T-helper 1 cell (primary cell): ENCODE data around the gene TMEM256.
A peak's percentile ranks its signal among the peaks of the same experiment; 100 is the strongest.
"Not testable (repeated sequence)": the region's sequence is repeated elsewhere in the genome, so short reads cannot be mapped to it uniquely, and the experiment has no call there.

Experiments used
- DNase-seq, 5 donors: peaks; one replicate each; pipeline ENCODE4 v3.0.0-alpha.2; 2012 to 2020

TMEM256 gene

DNA sequence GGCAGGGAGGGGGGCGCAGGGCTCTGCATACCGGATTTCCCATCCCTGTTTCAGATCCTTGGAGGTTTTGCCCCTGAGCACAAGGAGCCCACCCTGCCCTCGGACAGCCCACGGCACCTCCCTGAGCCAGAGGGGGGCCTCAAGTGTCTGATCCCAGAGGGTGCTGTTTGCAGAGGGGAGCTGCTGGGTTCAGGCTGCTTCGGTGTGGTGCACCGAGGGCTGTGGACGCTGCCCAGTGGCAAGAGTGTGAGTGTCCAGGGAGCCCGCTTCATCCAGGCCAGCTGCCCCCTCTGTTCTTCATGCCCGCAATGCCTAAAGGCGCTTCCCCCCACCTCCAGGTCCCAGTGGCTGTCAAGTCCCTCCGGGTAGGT lies 20.5 kb downstream of the TMEM256 start:
- no peak for DNase-seq

DNA sequence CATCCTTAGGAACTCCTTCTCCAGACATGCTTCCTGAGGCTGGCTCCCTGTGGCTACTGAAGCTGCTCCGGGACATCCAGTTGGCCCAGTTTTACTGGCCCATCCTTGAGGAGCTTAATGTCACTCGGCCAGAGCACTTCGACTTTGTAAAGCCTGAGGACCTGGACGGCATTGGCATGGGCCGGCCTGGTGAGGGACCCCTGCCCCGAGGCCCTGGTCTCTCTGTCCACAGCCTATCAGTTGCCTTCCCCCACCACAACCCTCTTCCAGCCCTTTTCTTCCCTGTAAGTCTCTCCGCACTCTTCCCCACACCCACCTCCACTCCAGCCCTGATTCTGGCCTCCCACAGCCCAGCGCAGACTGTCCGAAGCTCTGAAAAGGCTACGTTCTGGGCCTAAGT lies 21.0 kb downstream of the TMEM256 start:
- no peak for DNase-seq

DNA sequence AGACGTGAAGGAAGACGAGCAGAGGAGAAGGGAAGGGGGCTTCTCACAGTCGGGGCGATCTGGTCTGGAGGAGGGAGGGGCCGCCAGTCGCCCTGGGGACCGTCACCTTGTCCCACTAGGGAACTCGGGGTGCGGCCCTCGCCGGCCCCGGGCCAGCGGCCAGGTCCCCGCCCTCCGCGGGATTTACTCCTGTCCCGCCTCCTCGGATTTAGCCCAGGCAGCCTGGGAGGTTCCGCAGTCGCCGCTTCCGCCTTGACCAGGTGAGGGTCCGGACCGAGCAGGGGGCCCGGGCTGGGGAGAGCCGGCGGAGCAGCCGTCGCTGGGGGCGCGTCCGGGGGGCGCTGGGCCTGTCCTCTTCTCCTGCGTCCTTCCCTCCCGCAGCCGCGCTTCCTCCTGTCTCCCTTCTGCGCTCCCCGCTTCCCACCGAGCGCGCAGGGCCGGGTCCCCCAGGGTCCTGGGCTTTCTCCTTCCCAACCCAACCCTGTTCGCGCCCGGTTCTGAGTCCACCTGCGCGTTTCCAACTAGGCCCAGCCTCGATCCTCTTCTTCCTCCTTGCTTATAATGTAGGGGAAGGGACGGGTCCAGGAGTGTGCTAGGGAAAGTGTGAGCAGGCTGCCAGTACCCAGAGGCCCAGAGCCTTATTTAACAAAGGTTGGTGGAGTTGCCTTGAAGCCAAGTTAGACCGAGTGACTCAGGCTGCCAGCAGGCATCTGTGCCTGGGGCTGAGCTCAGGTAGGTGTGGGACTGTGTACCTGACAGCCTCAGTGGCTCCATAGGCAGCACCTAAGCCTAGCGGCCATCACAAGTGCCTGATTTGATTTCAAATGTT lies 22.8 kb downstream of the TMEM256 start, which contains the start of gene TNK1:
TSS of gene TNK1 (plus strand) at position 235 of the 829 bp plus-strand sequence. CDS start 1,838 bp downstream, outside the sequence.
- DNase-seq = no peak

DNA sequence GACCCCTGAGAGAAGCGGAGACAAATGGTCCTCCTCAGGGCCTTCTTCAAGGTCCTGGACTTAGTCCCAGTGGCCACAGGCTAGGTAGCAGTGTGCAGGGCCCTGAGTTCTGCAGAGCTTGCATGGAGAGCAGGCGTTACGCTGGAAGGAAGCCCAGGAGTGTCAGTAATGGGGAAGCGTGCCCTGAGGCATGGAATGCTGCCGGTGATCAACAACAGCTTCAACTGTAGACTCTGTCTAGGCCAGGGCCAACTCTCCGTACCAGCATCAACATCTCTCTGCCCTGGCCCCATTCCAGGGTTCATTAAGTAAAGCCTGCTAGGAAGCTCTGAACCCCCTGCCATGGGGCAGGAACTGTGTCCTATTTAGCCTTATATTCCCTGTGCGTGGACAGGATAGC lies 23.6 kb downstream of the TMEM256 start:
- DNase-seq = no peak

GRCh38 chr17:7379134-7379533 lies 24.8 kb downstream of the TMEM256 start:
- no peak for DNase-seq

DNA sequence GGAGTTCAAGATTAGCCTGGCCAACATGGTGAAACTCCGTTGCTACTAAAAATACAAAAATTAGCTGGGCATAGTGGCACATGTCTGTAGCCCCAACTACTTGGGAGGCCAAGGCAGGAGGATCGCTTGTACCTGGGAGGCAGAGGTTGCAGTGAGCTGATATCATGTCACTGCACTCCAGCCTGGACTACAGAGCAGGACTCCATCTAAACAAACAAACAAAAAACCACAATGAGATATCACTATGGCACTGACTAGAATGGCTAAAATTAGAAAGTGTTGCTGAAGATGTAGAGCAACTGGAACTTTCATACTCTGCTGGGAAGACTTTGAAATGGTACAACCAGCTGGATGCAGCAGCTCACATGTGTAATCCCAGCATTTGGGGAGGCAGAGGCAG lies 29.5 kb downstream of the TMEM256 start:
- no peak for DNase-seq

- no peak for DNase-seq
These were observed 33.0 kb downstream of the TMEM256 start for GRCh38 chr17:7370853-7371252.

- no peak for DNase-seq
These were observed 34.1 kb downstream of the TMEM256 start for GRCh38 chr17:7369825-7370224.

DNA sequence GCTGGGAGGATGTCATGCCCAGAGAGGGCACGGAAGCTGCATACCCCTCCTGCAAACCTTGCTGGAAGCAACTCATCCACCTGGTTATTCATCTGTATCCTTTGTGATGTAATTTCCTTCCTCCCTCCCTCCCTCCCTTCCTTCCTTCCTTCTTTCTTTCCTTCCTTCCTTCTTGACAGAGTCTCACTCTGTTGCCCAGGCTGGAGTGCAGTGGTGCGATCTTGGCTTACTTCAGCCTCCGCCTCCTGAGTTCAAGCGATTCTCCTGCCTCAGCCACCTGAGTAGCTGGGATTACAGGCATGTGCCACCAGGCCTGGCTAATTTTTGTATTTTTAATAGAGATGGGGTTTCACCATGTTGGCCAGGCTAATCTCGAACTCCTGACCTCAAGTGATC lies 35.3 kb downstream of the TMEM256 start:
- DNase-seq = not testable (repeated sequence)

DNA sequence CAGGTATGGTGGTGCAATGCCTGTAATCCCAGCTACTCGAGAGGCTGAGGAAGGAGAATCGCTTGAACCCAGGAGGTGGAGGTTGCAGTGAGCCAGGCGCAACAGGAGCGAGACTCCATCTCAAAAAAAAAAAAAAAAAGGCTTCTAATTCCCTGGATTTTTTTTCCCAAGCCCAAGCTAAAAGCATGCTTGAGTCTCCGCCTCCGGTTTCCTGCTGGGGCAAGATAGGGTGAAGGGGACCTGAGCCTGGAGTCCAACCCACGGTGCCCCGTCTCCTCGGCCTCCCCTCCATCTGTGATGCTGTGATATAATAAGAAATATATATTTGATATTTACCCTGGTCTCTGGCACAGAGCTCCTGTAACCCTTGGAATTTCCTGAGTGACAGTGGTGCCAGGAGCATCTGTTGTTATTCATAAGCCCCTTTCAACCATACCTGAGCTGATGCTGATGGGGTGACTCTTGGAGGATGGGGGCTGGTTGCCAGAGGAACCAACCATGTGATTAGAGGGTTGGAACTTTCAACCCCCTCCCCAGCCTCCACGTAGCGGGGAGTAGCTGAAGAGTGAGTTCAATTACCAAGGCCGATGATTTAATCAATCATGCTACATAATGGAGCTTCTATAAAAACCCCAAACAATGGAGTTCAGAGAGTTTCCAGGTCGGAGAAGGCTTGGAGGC lies 35.8 kb downstream of the TMEM256 start:
- no peak for DNase-seq

- no peak for DNase-seq
These were observed 36.8 kb downstream of the TMEM256 start for GRCh38 chr17:7367083-7367482.

- DNase-seq = not testable (repeated sequence)
These were observed 37.9 kb downstream of the TMEM256 start for GRCh38 chr17:7365963-7366362.

DNA sequence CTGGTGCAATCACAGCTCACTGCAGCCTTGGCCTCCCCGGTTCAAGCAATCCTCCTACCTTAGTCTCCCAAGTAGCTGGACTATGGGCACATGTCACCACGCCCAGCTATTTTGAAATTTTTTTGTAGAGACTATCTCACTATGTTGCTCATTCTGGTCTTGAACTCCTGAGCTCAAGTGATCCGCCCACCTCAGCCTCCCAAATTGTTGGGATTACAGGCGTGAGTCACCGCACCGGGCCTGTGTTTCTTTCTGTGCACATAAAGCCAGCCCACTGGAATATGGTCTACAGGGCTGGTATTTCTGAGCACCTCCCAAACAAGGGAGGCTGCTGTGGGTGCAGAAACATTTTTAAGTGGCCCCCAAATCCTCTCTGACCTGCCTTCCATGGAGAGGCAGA lies 40.6 kb downstream of the TMEM256 start:
- no peak for DNase-seq

- DNase-seq = no peak
These were observed 42.0 kb downstream of the TMEM256 start for GRCh38 chr17:7361906-7362305.

- no peak for DNase-seq
These were observed 46.5 kb downstream of the TMEM256 start for GRCh38 chr17:7357381-7357780.

- DNase-seq = no peak
These were observed 47.1 kb downstream of the TMEM256 start for GRCh38 chr17:7356756-7357155.

DNA sequence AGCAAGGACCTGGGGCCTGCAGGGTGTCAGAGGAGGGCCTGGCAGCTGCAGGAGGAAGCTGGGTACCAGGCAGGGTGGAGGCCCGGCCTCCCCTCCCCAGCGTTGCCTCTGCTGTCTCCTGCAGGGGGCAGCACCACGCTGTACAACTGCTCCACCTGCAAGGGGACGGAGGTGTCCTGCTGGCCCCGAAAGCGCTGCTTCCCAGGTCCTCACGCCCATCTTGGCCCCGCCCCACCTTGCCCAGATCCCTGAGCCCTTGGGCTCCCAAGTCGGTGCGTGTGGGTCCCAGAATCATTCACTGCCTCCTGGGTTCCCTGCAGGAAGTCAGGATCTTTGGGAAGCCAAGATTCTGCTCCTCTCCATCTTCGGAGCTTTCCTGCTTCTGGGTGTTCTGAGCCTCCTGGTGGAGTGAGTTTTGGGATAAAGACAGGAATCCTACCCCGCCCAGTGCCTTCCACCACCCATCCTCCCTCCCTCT lies 47.8 kb downstream of the TMEM256 start:
- DNase-seq = peak; percentile 60 to 85 (median 77)

DNA sequence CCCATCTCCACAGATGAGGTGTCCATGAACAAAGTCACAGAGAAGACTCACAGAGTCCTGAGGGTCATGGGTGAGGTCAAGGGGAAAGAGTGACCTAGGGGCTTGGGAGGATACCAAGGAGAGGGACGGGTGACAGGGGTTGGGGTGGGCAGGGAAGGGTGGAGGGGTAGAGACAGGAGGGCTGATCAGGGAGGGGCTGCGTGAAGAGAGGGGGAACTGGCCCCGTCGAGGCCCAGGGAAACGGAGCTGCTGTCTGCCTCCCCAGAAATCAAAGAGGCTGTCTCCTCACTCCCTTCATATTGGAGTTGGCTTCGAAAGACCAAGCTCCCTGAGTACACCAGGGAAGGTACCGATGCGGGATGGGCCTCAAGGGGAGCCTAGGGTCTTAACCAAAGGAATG lies 48.3 kb downstream of the TMEM256 start:
- DNase-seq = no peak

DNA sequence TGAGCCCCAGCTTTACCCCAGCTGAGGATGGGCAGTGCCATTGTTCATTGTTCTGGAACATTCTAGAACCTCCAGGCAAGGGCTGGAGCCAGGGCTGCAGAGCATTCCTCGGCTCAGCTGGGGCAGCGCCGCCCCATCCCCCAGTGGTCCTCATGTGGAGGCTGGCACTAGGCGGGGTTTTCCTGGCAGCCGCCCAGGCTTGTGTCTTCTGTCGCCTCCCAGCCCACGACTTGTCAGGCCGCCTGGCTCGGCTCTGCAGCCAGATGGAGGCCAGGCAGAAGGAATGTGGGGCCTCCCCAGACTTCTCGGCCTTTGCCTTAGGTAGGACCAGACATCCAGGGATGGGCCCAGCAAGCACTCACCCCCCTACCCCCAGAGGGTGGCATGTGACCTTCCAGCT lies 48.8 kb downstream of the TMEM256 start, which contains the start of gene TMEM95:
TSS of gene TMEM95 (plus strand) at position 104 of the 400 bp plus-strand sequence. CDS start at position 153, 49 bp downstream.
- DNase-seq = no peak

DNA sequence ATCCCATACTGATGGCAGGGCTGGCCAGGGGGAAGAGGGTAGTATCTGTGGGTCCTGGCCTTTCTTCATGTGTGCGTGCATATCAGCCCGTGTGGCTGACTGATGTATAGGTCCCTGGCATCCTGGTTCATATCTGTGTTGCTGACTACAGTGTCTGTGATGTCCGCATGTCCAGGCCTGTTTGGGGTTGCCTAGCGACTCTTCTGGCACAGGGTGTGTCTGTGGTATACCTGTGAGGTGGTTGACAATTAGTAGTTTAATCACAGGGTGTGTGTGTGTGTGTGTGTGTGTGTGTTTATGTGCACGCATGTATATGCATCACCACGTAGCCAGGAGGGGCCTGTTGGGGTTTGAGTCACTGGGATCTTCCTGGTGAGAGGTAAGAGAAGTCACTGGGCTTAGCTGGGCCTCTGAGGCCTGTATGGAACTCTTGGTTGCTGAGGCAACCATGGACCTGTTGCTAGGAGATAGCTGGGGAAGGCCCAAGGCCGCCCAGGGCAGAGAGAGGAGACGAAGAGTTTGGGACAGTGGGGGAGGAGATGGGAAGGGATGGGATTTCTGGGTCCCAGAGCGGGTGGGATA lies 49.5 kb downstream of the TMEM256 start:
- no peak for DNase-seq
